ENCODE results near the gene NT5DC1. TPM values are rescaled to one million over a fixed set of nuclear protein-coding genes. Genes with fewer than 3 reads are reported as not detected.

Gene NT5DC1
- polyA plus RNA-seq, 1 of the 3 experiments (the other 2 are of a cell fraction), result 20.3 TPM

DNA sequence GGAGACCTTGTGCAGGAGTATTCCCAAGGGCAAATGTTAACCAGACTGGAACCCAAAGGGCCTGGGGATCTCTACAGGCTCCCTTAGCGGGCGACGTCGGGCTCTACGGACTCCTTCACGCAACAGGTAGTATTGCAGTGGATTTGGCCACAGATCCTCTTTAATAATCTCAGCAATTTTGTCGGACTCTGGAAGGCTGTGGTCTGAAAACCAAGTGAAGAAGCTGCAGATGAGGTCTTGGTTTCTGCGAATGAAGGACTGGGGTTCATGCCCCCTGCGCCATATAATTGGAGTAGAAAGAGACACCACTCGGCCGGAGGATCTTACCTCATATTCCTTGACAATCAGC lies 177.8 kb downstream of the NT5DC1 start (continued):
- TF ChIP-seq CHD2 (IDR thresholded peaks at IDR 0.05; ENCODE audit: low read length, partially characterized antibody) (no peak), ELF1 (IDR thresholded peaks at IDR 0.05) (no peak), EP300 (IDR thresholded peaks at IDR 0.05; ENCODE audit: borderline replicate concordance in 1 of 2, low read depth in 1 of 2, low read length in 1 of 2) (no peak)

- peak overlapping the region; percentile 62 to 82 for H3K4me3 ChIP-seq (ENCODE audit: low read depth in 2 of 2, low read length in 1 of 2)
- peaks cover 34% of the 10 kb centered on the region for H4K20me1 ChIP-seq (ENCODE audit: insufficient read depth)
- H3K9ac ChIP-seq, result peak overlapping the region; percentile 96
- TF ChIP-seq CHD2 (IDR thresholded peaks at IDR 0.05; ENCODE audit: low read length, partially characterized antibody) (peak; percentile 26), TEAD4 (IDR thresholded peaks at IDR 0.05; ENCODE audit: borderline replicate concordance, insufficient read depth) (no peak), TCF12 (IDR thresholded peaks at IDR 0.05) (no peak)
- WGBS (ENCODE audit: low lambda C conversion rate), result 8% methylated on average over 12 of the region's 12 CpGs
- peak; percentile 44 for DNase-seq
- H3K36me3 ChIP-seq (replicated peaks in 1 of 2; ENCODE audit: control insufficient read depth in 1 of 2, insufficient read depth in 2 of 2, low read length in 1 of 2), result peaks cover 20% of the 10 kb centered on the region in 2 experiments
- POLR2A ChIA-PET, result interaction anchor here (1.0 to 2.1 kb wide), 7 partner anchors 9 to 292 kb away, joined by 3 to 12 read pairs (median 5); partner anchors contain the start of gene RWDD1
- H2AFZ ChIP-seq (ENCODE audit: low read depth), result no peak overlapping the region
- peaks cover 8% of the 10 kb centered on the region for H3F3A ChIP-seq (replicated peaks; ENCODE audit: insufficient read depth)
- H3K4me1 ChIP-seq (ENCODE audit: control insufficient read depth in 1 of 2, insufficient read depth in 2 of 2, low read depth in 1 of 2, low read length in 1 of 2), result peaks cover 4 to 20% of the 10 kb centered on the region in 2 experiments; a peak in 2 of 4 replicates
- H3K9me3 ChIP-seq, result no peaks in the 10 kb centered on the region
- H3K4me2 ChIP-seq, result peak overlapping the region; percentile 89
- H3K27me3 ChIP-seq (ENCODE audit: insufficient read depth), result no peaks in the 10 kb centered on the region
- peaks cover 65% of the 10 kb centered on the region for H3K79me2 ChIP-seq (ENCODE audit: insufficient read depth)
- H3K9me2 ChIP-seq, result no peaks in the 10 kb centered on the region
- CTCF ChIA-PET, result interaction anchor here (1.8 to 4.9 kb wide), 7 partner anchors 10 to 284 kb away, joined by 5 to 59 read pairs (median 23); no protein-coding TSS in a partner anchor
- peak overlapping the region; percentile 94 to 98 for H3K27ac ChIP-seq (ENCODE audit: low read depth in 2 of 2, low read length in 1 of 2)
Measured at GRCh38 chr6:116278854-116279231, 178.2 kb downstream of the NT5DC1 start.

DNA sequence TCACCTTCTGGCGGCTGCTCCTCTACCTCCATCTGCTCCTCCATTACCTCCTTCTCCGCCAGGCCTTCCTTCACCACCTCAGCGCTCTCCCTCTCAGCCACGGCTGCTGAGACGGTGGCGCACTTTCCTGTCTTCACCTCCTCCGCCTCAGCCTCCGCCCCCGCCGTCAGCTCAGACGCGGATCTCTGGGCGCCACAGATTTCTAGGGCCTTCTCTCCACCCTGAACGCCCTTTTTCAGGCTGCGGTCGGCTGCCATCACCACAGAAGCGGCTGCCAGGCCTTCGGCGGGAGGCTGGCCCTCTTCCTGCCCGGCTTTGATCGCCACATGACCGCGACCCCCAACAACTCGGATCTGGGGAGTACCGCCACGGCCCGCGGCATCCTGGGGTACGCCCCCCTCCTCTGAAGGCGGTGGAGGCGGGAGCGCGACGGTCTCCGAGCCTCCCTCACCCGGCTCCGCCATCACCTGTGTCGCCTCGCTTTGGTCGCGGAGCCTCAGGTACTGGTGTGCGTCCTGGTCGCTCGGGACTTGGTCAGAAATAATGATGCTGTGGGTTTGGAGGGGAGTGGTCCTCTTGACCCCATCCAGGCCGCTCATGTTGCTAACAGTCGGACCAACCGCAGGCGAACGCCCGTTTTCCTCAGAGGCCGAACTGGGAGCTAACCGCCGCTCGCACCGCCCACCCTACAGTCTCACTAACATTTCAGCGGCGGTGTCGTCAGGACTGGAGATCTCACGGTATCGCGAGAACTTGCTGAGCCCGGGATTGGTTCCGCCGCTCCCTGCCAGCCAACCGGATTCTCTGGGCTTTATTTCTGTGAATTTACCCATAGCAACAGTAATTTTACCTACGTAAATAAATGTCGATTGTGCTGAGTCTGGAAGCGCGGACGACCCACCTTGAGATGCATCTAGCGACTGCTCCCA lies 178.8 kb downstream of the NT5DC1 start, which contains the start of gene TSPYL1:
TSS of gene TSPYL1 (minus strand) at position 699 of the 929 bp plus-strand sequence. CDS start at position 599, 100 bp downstream.
- DNase-seq, result peak; percentile 91
- H3K4me1 ChIP-seq (ENCODE audit: control insufficient read depth in 1 of 2, insufficient read depth in 2 of 2, low read depth in 1 of 2, low read length in 1 of 2), result peaks cover 4 to 20% of the 10 kb centered on the region in 2 experiments; a peak in 2 of 4 replicates
- H2AFZ ChIP-seq (ENCODE audit: low read depth), result peak within 1 kb of the TSS; percentile 73
- whole genome bisulfite sequencing (ENCODE audit: low lambda C conversion rate), result under 1% methylated on average over 46 of the region's 71 CpGs
- peak within 1 kb of the TSS; percentile 94 to 98 for H3K27ac ChIP-seq (ENCODE audit: low read depth in 2 of 2, low read length in 1 of 2)
- peaks cover 8% of the 10 kb centered on the region for H3F3A ChIP-seq (replicated peaks; ENCODE audit: insufficient read depth)
- peak within 1 kb of the TSS; percentile 89 for H3K4me2 ChIP-seq
- CTCF ChIA-PET, result interaction anchor here (1.8 to 4.9 kb wide), 7 partner anchors 9 to 283 kb away, joined by 5 to 59 read pairs (median 23); no protein-coding TSS in a partner anchor
- no peaks in the 10 kb centered on the region for H3K27me3 ChIP-seq (ENCODE audit: insufficient read depth)
- H3K79me2 ChIP-seq (ENCODE audit: insufficient read depth), result peaks cover 59% of the 10 kb centered on the region
- no peaks in the 10 kb centered on the region for H3K9me2 ChIP-seq
- H3K36me3 ChIP-seq (replicated peaks in 1 of 2; ENCODE audit: control insufficient read depth in 1 of 2, insufficient read depth in 2 of 2, low read length in 1 of 2), result peaks cover 17 to 20% of the 10 kb centered on the region in 2 experiments
- H3K4me3 ChIP-seq (ENCODE audit: low read depth in 2 of 2, low read length in 1 of 2), result peak within 1 kb of the TSS; percentile 62 to 82
- POLR2A ChIA-PET, result interaction anchor here (0.6 to 2.1 kb wide), 10 partner anchors 8 to 291 kb away, joined by 3 to 12 read pairs (median 4); partner anchors contain the start of genes RWDD1 and TSPYL4
- H3K9me3 ChIP-seq, result no peaks in the 10 kb centered on the region
- peak within 1 kb of the TSS; percentile 96 for H3K9ac ChIP-seq
- peaks cover 34% of the 10 kb centered on the region for H4K20me1 ChIP-seq (ENCODE audit: insufficient read depth)
- TF ChIP-seq MEF2A (IDR thresholded peaks at IDR 0.05; ENCODE audit: borderline replicate concordance, low read depth), result no peak
- 0 out of 2 replicates have a peak, but pooled peaks have one; percentile 27 for TF ChIP-seq IRF3 (IDR thresholded peaks at IDR 0.05; ENCODE audit: low read depth, low read length)
- peak; percentile 75; the same call in 1 of the 2 replicates for TF ChIP-seq TAF1 (IDR thresholded peaks at IDR 0.05; ENCODE audit: borderline replicate concordance, low read depth, low read length)
- TF ChIP-seq MXI1 (IDR thresholded peaks at IDR 0.05; ENCODE audit: low read depth, low read length), result peak; percentile 71
- TF ChIP-seq, protein P1, sequence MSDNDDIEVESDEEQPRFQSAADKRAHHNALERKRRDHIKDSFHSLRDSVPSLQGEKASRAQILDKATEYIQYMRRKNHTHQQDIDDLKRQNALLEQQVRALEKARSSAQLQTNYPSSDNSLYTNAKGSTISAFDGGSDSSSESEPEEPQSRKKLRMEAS (IDR thresholded peaks at IDR 0.05; ENCODE audit: low read depth), result peak; percentile 51; the same call in 1 of the 2 replicates
- no peak for TF ChIP-seq PBX3 (IDR thresholded peaks at IDR 0.05)
- TF ChIP-seq YY1 (IDR thresholded peaks at IDR 0.05; ENCODE audit: low read depth), result peak; percentile 40; the same call in 1 of the 2 replicates
- TF ChIP-seq, protein P2, sequence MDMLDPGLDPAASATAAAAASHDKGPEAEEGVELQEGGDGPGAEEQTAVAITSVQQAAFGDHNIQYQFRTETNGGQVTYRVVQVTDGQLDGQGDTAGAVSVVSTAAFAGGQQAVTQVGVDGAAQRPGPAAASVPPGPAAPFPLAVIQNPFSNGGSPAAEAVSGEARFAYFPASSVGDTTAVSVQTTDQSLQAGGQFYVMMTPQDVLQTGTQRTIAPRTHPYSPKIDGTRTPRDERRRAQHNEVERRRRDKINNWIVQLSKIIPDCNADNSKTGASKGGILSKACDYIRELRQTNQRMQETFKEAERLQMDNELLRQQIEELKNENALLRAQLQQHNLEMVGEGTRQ (IDR thresholded peaks at IDR 0.05; ENCODE audit: borderline replicate concordance, low read depth, low read length), result no peak
- TF ChIP-seq CHD2 (IDR thresholded peaks at IDR 0.05; ENCODE audit: low read length, partially characterized antibody), result peak; percentile 99
- peak; percentile 15; the same call in 1 of the 2 replicates for TF ChIP-seq RCOR1 (IDR thresholded peaks at IDR 0.05; ENCODE audit: low read length)
- TF ChIP-seq RFX5 (IDR thresholded peaks at IDR 0.05; ENCODE audit: low read length), result peak; percentile 98
- TF ChIP-seq CTCF (IDR thresholded peaks at IDR 0.05), result peak; percentile 28
- no peak for TF ChIP-seq FOXM1 (IDR thresholded peaks at IDR 0.05; ENCODE audit: low read depth)
- TF ChIP-seq JUND (IDR thresholded peaks at IDR 0.05), result no peak
